ENCODE measurements around the gene TSPEAR.

GRCh38 chr21:44486302-44486701 is 225.1 kb downstream of the TSPEAR start:
- TF ChIP-seq POLR2A (IDR thresholded peaks at IDR 0.05; ENCODE audit: low read depth, low read length) (no peak), TAF1 (IDR thresholded peaks at IDR 0.05; ENCODE audit: low read depth, low read length) (no peak), POLR2AphosphoS5 (IDR thresholded peaks at IDR 0.05; ENCODE audit: low read depth, low read length) (no peak), SPI1 (IDR thresholded peaks at IDR 0.05; ENCODE audit: low read depth, low read length) (no peak), POU2F2 (IDR thresholded peaks at IDR 0.05; ENCODE audit: low read depth, low read length) (no peak)
